ENCODE results near the gene TMEM63B.

DNA sequence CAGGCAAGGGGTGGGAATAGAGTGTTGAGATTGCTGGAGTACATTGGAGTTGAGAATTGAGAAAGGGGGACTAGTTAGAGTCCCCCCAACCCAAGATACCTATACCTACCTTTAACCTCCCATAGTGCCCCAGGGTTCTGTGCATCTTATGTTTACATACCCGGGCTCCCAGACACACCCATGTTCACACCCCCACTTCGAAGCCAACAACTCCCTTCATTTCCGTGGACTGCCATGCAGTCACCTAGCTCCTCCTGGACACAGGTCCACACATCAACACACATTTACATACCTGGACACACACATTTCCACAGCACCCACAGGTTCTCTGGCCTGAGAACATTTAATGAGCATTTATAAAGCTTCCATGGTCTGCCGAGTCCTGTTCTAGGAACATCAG, 5.1 kb downstream of the TMEM63B start:
- TF ChIP-seq, protein P1, sequence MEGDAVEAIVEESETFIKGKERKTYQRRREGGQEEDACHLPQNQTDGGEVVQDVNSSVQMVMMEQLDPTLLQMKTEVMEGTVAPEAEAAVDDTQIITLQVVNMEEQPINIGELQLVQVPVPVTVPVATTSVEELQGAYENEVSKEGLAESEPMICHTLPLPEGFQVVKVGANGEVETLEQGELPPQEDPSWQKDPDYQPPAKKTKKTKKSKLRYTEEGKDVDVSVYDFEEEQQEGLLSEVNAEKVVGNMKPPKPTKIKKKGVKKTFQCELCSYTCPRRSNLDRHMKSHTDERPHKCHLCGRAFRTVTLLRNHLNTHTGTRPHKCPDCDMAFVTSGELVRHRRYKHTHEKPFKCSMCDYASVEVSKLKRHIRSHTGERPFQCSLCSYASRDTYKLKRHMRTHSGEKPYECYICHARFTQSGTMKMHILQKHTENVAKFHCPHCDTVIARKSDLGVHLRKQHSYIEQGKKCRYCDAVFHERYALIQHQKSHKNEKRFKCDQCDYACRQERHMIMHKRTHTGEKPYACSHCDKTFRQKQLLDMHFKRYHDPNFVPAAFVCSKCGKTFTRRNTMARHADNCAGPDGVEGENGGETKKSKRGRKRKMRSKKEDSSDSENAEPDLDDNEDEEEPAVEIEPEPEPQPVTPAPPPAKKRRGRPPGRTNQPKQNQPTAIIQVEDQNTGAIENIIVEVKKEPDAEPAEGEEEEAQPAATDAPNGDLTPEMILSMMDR (conservative IDR thresholded peaks at IDR 0.05; ENCODE audit: low read length): no peak
- TF ChIP-seq EZH2phosphoT487 (IDR thresholded peaks at IDR 0.05; ENCODE audit: borderline replicate concordance): no peak

Measured in Loucy (cell line).